Esophagus mucosa (tissue), 1 donor: ENCODE results near the gene KRT13. TPM values are rescaled to one million over a fixed set of nuclear protein-coding genes. Genes with fewer than 3 reads are reported as not detected.
"Not testable (repeated sequence)": the region's sequence is repeated elsewhere in the genome, so short reads cannot be mapped to it uniquely, and the experiment has no call there.

Source experiments
- ATAC-seq: fragments of 200-7000 bp; cut with Tn5 transposase; one replicate; pipeline ENCODE4 v1.9.1; 2020
- total RNA-seq: library from RNA; stranded (reverse); gene quantifications from one replicate; pipeline ENCODE4 v1.2.4, GENCODE V29; 2023
- donor health status: DM: yes; HTN: yes; CAD: no.

KRT13 gene
- 44,686 TPM for total RNA-seq

- ATAC-seq: peak; percentile 20
Measured at GRCh38 chr17:41505007-41505808, at the start of gene KRT13. Gene KRT13, minus strand, starts transcription at chr17:41505612. Its CDS starts 62 bp downstream, at chr17:41505550.

- ATAC-seq: no peak
Measured at GRCh38 chr17:41553987-41554680, 48.7 kb upstream of the KRT13 start.

- no peak for ATAC-seq
Measured at GRCh38 chr17:41553176-41553575, 47.8 kb upstream of the KRT13 start.

GRCh38 chr17:41552455-41552854, 47.0 kb upstream of the KRT13 start:
- ATAC-seq: no peak

GRCh38 chr17:41551365-41551764, 46.0 kb upstream of the KRT13 start:
- no peak for ATAC-seq

- ATAC-seq: no peak
Measured at GRCh38 chr17:41549596-41550039, 44.2 kb upstream of the KRT13 start.

- ATAC-seq: peak; percentile 75
Measured at GRCh38 chr17:41548844-41549595, 43.6 kb upstream of the KRT13 start.

- ATAC-seq: peak; percentile 87
Measured at GRCh38 chr17:41547921-41548843, 42.8 kb upstream of the KRT13 start.

GRCh38 chr17:41547378-41547841, 42.0 kb upstream of the KRT13 start:
- peak; percentile 9 for ATAC-seq

- ATAC-seq: no peak
Measured at GRCh38 chr17:41546819-41547218, 41.4 kb upstream of the KRT13 start.

- ATAC-seq: no peak
Measured at GRCh38 chr17:41545829-41546410, 40.5 kb upstream of the KRT13 start.

GRCh38 chr17:41544935-41545334, 39.5 kb upstream of the KRT13 start:
- no peak for ATAC-seq

GRCh38 chr17:41544491-41544892, 39.1 kb upstream of the KRT13 start:
- peak; percentile 14 for ATAC-seq

- not testable (repeated sequence) for ATAC-seq
Measured at GRCh38 chr17:41542786-41543185, 37.4 kb upstream of the KRT13 start.

GRCh38 chr17:41542357-41542756, 36.9 kb upstream of the KRT13 start:
- no peak for ATAC-seq

- peak; percentile 42 for ATAC-seq
Measured at GRCh38 chr17:41540921-41541625, 35.7 kb upstream of the KRT13 start.

GRCh38 chr17:41539979-41540701, 34.7 kb upstream of the KRT13 start:
- no peak for ATAC-seq

GRCh38 chr17:41539071-41539492, 33.7 kb upstream of the KRT13 start:
- ATAC-seq: no peak

- ATAC-seq: peak; percentile 19
Measured at GRCh38 chr17:41538565-41538991, 33.2 kb upstream of the KRT13 start.

- ATAC-seq: peak; percentile 72
Measured at GRCh38 chr17:41537990-41538389, 32.6 kb upstream of the KRT13 start.
